CD4-positive, alpha-beta T cell treated with Interferon gamma for 1 hour (primary cell): ENCODE measurements around the gene DUSP2.
A peak's percentile ranks its signal among the peaks of the same experiment; 100 is the strongest.
"Not testable (repeated sequence)": the region's sequence is repeated elsewhere in the genome, so short reads cannot be mapped to it uniquely, and the experiment has no call there.

Experiments used
- DNase-seq: peaks from one replicate; pipeline ENCODE4 v3.0.0-alpha.2; 2020

Gene DUSP2

GRCh38 chr2:96161898-96162297, 16.7 kb upstream of the DUSP2 start:
- no peak for DNase-seq

- not testable (repeated sequence) for DNase-seq
These were observed 15.1 kb upstream of the DUSP2 start for GRCh38 chr2:96160366-96160765.

- DNase-seq, result no peak
These were observed 14.0 kb upstream of the DUSP2 start for GRCh38 chr2:96159084-96159830.

- no peak for DNase-seq
These were observed 13.3 kb upstream of the DUSP2 start for GRCh38 chr2:96158554-96158940.

GRCh38 chr2:96157649-96158553, 12.7 kb upstream of the DUSP2 start:
- peak; percentile 73 for DNase-seq

- DNase-seq, result peak; percentile 36
These were observed 11.8 kb upstream of the DUSP2 start for GRCh38 chr2:96156926-96157648.

- DNase-seq, result peak; percentile 28
These were observed 11.0 kb upstream of the DUSP2 start for GRCh38 chr2:96156011-96156820.

GRCh38 chr2:96154506-96155380, 9.5 kb upstream of the DUSP2 start:
- DNase-seq, result no peak

- no peak for DNase-seq
These were observed 8.8 kb upstream of the DUSP2 start for GRCh38 chr2:96153991-96154431.

GRCh38 chr2:96153291-96153713, 8.1 kb upstream of the DUSP2 start:
- DNase-seq, result no peak

- no peak for DNase-seq
These were observed 7.3 kb upstream of the DUSP2 start for GRCh38 chr2:96152304-96153161.

GRCh38 chr2:96151595-96152303, 6.5 kb upstream of the DUSP2 start:
- DNase-seq, result no peak

- DNase-seq, result no peak
These were observed 5.8 kb upstream of the DUSP2 start for GRCh38 chr2:96150791-96151594.

- no peak for DNase-seq
These were observed 4.9 kb upstream of the DUSP2 start for GRCh38 chr2:96150007-96150640.

- DNase-seq, result peak; percentile 99
These were observed 3.4 kb upstream of the DUSP2 start for GRCh38 chr2:96148410-96149217.

- DNase-seq, result no peak
These were observed 2.5 kb upstream of the DUSP2 start for GRCh38 chr2:96147593-96148201.
